ENCODE data around the gene PCNX2.

Gene PCNX2

DNA sequence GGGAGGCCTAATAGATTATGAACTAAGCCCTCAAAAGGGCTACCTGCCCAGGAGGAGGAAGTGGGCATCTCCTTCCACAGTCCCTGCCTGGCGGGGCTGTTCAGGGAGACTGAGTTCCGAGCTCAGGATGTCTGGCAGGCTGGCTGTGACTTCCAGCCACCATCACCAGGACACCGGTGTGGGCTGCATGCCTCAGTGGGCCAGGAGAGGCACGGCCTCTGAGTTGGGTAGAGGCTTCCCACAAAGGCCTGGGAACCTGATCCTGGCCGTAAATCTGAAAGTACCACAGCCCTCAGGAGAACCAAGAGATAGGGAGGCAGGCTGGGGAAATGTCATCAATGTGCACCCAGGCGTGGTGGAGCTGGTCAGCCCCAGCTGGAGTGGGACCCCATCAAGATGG is 316.0 kb downstream of the PCNX2 start:
- no peak for DNase-seq

DNA sequence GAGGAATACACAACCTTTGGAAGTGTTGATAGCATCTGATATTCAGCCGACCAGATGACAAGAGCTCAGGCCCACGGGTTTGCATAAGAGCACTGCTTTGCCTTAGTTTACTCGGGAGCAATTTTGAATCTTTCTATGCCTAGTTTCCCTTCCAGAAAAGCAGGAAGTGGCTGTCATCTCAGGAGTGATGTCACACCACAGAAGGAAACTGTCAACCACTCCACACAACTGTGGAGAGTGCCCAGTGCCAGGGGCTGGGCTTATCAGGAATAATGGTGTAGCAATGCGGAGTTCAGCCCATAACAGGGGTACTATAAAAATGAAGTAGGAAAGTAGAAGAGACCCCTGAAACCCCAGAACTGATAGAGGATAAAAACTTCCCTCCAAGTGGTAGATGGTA is 316.7 kb downstream of the PCNX2 start:
- no peak for DNase-seq

- DNase-seq, result no peak
These were observed 317.4 kb downstream of the PCNX2 start for GRCh38 chr1:232978091-232978634.

- DNase-seq, result no peak
These were observed 320.6 kb downstream of the PCNX2 start for GRCh38 chr1:232974971-232975370.

- DNase-seq, result no peak
These were observed 321.6 kb downstream of the PCNX2 start for GRCh38 chr1:232973652-232974611.

DNA sequence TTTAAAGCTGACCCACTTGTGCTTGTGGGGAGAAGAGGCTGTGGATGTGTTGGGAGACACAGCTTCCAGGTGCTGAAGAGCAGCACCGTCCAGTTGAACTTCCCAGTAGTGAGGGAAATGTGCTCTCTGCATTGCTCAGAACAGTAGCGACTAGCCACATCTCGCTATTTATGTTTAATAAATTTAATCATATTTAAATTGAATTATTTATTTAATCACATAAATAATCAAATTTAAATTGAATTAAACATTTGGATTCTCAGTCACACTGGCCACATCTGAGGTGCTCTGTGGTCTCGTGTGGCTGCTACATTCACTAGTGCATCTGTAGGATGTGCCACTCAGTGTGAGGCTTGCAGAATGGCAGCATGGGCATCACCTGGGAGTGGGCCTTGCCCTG is 325.0 kb downstream of the PCNX2 start:
- no peak for DNase-seq

DNA sequence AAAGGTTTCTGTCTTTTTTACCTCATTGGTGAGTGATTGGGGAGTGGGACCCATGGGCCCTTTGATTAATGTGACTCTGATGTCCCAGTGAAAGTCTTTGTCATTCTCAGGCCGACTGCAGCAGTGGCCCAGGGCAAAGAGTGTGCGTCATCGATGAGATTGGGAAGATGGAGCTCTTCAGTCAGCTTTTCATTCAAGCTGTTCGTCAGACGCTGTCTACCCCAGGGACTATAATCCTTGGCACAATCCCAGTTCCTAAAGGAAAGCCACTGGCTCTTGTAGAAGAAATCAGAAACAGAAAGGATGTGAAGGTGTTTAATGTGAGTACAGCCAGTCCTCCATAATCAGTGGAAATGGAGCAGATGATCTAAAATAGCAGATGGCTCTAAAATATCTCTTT is 325.7 kb downstream of the PCNX2 start:
- no peak for DNase-seq

DNA sequence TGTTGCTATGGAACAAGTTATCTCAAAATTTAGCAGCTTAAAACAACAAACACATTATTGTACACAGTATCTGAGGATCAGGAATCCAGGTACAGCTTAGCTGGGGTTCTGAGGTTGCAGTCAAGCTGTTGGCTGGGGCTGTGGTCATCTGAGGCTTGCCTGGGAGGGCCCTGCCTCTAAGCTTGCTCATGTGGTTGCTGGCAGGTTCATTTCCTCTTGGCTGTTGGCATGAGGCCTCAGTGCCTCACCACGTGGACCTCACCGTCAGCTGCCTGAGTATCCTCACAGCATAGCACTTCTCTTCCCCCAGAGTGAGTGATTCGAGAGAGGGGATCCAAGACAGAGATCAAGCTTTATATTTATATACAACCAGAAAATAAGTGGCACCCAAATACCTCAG is 326.6 kb downstream of the PCNX2 start:
- DNase-seq, result no peak

DNA sequence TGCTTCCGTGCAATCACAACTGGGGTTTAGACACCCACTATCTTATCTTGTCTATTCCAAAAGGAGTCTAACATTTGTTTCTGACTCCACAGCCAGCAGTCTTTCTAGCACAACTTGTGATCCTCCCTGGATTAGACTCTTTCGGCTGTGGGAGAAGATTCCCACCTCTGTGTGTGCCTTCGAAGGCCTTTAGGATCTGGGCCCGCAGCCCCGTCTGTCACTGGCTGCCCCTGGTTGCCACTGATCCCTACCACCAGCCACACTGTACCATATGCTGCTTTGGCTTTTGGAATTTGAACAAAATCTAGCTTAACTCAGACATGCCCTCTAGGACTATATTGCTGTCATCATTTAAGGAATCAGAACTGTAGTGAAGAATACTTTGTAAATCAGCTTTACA is 327.1 kb downstream of the PCNX2 start:
- DNase-seq, result no peak

DNA sequence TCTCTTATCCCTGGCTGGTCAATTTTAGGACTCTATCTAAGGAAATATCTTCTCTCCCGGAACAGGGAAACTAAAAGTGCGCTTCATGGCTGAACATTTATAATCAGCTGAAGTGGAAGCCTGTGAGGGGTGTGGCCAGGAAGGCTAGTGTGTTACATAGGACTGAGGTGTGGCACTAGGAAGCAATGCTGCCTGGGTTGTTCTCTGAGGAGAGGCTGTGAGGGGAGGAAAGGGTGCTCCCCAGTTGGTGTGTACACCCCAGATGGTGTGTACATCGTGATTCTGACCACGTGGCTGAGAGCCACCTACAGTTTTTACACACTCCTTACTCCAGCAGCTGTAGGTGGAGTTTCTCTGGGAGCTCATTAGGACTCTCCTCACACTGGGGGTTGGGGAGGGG is 328.9 kb downstream of the PCNX2 start:
- DNase-seq, result no peak

GRCh38 chr1:232965912-232966217 is 329.7 kb downstream of the PCNX2 start:
- no peak for DNase-seq

DNA sequence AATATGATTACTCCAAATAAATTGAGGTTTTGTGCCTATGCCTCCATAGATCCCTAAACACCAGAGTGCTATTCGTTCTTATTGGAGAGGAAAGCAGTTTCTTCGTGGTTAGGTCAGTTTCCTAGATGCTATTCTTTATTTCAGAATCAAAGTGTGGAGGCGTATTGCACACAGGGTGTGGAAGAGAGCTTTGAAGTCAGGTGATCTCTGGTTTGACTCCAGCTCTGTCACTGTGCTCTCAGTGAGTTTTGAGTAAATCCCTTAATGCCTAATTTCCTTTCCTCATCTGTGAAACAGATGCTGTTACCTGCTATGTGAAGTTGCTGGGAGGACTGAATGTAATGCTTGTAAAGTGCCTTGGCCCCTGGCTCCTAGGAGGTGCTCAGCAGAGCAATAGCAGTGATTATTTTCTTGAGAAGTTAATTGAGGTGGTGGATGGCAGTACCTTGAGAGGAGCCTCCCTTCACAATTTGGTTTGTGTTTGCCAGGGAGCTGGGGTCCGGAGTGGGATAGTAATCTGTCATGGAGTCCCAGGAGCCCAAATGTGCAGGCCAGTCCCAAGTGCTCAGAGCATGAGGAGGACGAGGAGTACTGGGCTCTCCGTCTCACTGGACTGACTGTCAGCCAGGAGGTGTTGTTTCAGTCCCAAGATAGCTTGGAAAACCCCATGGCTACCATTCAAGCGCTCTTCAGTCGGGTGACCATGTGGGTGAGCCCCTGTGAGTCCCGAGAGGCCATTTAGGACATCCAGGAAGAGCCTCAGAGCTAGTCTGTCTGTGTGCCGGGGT is 330.2 kb downstream of the PCNX2 start:
- no peak for DNase-seq

DNA sequence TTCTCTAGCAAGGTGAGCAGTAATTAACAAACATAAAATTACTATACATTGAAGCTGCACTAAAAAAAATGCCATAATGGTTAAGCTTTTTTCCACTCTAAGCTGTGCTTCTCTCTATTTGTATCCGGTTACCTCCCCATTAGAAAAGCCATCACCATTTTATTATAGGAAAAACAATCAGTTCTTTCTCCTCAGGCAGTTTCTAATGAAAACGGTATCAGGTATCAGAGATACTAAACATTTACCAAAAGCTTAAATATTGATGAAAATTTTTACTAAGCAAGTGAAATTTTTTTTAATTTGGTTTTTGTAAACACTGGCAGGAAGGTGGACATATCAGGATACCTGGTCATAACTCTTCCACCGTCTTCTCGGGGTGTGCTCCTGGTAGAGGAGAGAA is 330.9 kb downstream of the PCNX2 start:
- no peak for DNase-seq

DNA sequence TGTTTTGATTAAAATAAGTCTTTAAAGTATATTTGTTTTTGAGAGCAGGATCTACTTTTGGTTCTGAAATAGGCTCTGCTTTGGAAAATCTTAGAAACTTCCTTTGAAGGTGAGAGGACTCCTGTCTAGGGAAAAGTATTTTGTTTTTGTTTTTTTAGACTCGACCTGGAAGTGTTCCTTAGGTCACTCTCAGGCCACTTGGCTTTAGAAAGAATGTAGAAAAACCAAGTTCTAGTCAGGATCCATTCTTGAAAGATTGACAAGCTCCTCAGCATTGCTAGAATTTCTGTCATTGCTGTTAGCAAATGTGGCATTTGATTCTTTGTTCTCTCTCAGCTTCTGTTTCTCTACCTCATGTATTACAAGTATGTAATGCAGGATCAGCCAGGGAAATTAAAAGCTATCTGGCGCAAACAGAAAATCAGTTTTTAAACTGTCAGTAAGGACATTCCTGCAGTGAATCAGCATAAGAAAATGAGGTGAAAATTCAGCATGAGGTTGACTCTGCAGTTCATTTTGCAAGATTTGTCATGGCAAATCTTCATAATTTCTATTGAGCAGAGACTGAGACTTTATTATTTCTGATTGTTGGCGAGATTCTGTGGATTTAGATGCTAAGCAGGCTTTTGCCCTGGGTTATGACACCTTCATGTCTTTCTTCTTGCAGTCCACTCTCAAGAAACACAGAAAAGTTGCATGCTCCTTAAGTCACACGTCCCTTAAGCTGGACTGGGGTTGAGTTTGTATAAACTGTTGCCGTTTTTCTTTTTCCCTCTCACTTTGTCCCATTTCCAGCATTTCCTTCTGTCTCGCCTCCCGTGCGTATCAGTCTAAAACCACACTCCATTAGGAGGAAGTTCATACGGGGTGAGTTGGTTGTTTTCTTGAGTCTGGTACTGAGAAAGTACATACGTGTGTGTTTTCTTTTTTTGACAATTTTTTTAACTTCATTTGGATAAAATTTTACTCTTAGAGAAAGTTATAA is 332.5 kb downstream of the PCNX2 start:
- DNase-seq, result no peak

GRCh38 chr1:232958067-232958466 is 337.5 kb downstream of the PCNX2 start:
- DNase-seq, result no peak

GRCh38 chr1:232956081-232956480 is 339.4 kb downstream of the PCNX2 start:
- DNase-seq, result no peak

DNA sequence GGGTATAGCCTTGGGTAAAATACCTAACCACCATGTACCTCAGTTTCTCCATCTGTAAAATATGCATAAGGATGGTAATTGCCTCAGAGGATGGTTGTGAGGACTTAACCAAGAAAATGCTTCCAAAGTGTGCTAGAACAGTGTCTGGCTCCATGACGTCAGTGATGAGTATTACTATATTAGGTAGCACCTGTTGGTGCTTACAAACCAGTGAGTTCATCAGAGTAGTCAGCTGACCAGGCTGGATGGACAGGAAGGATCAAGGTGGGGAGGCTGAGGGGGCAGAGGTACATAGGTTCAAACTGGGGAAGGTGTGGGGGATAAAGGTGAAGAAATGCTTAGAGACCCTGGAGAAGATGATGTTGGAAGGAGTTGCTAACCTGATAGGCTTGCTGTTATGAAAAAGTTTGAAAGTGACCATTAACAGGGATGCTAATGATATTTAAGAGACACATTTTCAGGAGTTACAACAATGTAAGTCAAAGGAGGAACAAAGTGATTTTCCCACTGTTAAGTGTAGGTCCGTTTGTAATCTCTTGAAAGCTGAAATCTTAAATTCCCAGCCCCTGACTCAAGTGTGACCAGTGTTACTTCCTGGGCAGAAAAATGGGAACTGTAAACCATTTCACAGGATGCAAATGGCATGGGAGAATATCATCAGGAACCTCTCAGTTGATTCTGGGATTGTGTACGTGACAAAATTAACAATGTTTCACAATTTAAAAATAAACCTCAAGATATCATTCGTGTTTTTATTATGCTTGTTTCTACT is 340.7 kb downstream of the PCNX2 start:
- no peak for DNase-seq

DNA sequence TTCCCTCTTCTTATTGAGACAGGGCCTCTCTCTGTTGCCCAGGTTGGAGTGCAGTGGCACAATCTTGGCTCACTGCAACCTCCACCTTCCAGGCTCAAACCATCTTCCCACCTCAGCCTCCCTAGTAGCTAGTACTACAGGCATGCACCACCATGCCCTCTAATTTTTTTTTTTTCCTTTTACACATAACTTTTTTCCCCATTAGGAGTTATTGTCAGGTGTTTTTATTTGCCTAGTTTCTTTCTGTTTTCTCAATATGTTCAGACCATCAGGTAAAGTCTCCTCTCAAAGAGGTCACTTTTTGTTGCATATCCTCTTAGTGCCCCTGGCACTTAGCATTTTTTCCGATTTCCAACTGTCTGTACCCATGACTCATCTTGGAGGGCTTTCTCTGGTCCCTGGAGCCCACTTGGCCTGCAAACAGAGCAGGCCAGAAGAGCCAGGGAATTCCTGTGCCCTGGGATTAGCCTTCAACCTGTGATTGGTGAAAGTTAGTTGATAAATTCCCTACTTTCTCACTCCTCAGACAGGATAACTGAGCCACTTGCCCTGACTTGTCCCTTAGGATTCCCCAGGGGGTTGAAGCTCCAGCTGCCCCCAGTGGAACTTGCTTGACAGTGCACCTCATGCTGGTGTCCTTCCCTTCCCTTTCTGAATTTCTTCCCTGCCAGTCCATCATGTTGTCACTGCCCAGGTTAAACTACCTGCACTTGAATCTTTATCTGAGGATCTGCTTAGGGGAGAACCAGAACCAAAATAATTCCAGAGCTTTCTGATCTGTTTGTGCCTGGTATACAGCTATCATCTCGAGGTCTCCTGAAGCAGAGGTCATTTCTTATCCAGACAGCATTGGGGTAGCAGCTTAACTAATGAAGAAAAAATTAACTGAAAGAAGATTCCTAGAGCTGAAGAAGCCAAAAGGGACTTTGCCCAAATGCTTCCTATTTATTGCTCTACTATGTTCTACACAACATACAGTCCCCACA is 342.7 kb downstream of the PCNX2 start:
- DNase-seq, result peak; percentile 18 to 20

DNA sequence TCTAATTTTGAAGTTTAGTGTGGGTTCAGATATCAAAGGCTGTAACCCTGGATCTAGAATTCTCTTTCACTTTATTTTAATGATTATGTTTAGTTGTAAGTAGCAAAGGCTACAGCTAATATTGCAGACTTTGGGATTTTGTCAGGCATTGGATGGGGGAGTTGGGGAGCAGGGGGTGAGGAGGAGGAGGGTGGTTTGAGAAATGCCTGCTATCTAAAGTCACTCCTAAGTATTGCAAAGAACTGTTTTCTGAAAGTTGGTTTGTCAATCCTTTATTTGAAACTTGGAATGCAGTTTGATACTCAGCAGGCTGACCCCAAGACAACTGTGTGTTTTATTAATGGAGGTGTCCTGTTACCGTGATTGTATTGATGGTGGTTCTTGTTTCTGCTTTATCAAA is 343.9 kb downstream of the PCNX2 start:
- no peak for DNase-seq

DNA sequence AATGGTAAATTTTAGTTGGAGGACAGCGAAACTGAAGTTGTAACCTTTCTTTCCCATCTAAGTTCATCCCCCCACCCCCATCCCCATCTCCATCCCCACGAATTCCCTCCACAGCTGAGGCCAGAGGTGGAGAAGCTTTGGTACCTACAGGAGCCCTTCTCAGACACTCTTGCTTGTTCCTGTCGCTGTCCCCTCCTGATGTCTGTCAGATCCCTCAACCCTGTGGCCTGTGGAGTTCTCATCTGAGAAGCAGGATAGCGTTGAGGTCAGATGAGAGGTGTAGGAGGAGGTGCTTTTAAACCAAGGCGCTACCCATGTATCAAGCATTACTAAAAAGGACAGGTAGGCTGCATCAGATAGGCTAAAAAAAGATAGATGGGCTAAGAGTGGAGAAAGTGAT is 344.3 kb downstream of the PCNX2 start:
- DNase-seq, result no peak

Measured in activated CD4-positive, alpha-beta T cell treated with anti-CD3 and anti-CD28 coated beads, Interleukin-2, amount 50 U/mL, for 4 hours (primary cell).